ENCODE measurements around the gene SOCS3. TPM values are rescaled to one million over a fixed set of nuclear protein-coding genes. Genes with fewer than 3 reads are reported as not detected.

The SOCS3 gene
- total RNA-seq, 2 donors from 2014 or later: 10.6 to 59.6 TPM

GRCh38 chr17:78378225-78379130 is 18.6 kb upstream of the SOCS3 start, which contains the start of gene PGS1:
Gene PGS1 (plus strand): TSS chr17:78378649. CDS start chr17:78378666, 17 bp downstream.
- DNase-seq (ENCODE audit: low spot score): peak; percentile 65
- H3K4me1 ChIP-seq (replicated peaks): peaks cover 13% of the 10 kb centered on the region
- intact Hi-C loops (cut with DNase I): no loop called here
- no peaks in the 10 kb centered on the region for H3K9me3 ChIP-seq
- 2% methylated on average over 32 of the region's 89 CpGs for whole genome bisulfite sequencing
- no peaks in the 10 kb centered on the region for H3K36me3 ChIP-seq
- TF ChIP-seq POLR2AphosphoS5 (IDR thresholded peaks at IDR 0.05) (peak; percentile 95), CTCF (IDR thresholded peaks at IDR 0.05) (no peak), POLR2A (IDR thresholded peaks at IDR 0.05) (peak; percentile 75)
- H3K27me3 ChIP-seq (replicated peaks; ENCODE audit: insufficient read depth): no peaks in the 10 kb centered on the region
- H3K27ac ChIP-seq: peak within 1 kb of the TSS; percentile 78 to 79
- peak within 1 kb of the TSS; percentile 97 to 99 for H3K4me3 ChIP-seq

GRCh38 chr17:78377858-78378224 is 18.0 kb upstream of the SOCS3 start:
- TF ChIP-seq CTCF (IDR thresholded peaks at IDR 0.05): no peak
- no peak for TF ChIP-seq POLR2A (IDR thresholded peaks at IDR 0.05)
- no peak for TF ChIP-seq POLR2AphosphoS5 (IDR thresholded peaks at IDR 0.05)
- DNase-seq (ENCODE audit: low spot score): no peak
- H3K4me1 ChIP-seq (replicated peaks): peaks cover 13% of the 10 kb centered on the region
- WGBS: 55% methylated on average over 14 of the region's 14 CpGs
- intact Hi-C loops (cut with DNase I): no loop called here
- H3K4me3 ChIP-seq: peak overlapping the region; percentile 97 to 99
- H3K27me3 ChIP-seq (replicated peaks; ENCODE audit: insufficient read depth): no peaks in the 10 kb centered on the region
- H3K36me3 ChIP-seq: no peaks in the 10 kb centered on the region
- no peaks in the 10 kb centered on the region for H3K9me3 ChIP-seq
- peak overlapping the region; percentile 78 to 79 for H3K27ac ChIP-seq

GRCh38 chr17:78376161-78376560 is 16.3 kb upstream of the SOCS3 start:
- H3K27me3 ChIP-seq (replicated peaks; ENCODE audit: insufficient read depth): no peaks in the 10 kb centered on the region
- intact Hi-C loops (cut with DNase I): no loop called here
- no peaks in the 10 kb centered on the region for H3K9me3 ChIP-seq
- no peak for TF ChIP-seq POLR2AphosphoS5 (IDR thresholded peaks at IDR 0.05)
- no peak for TF ChIP-seq CTCF (IDR thresholded peaks at IDR 0.05)
- TF ChIP-seq POLR2A (IDR thresholded peaks at IDR 0.05): no peak
- H3K4me3 ChIP-seq: no peak overlapping the region
- H3K36me3 ChIP-seq: no peaks in the 10 kb centered on the region
- no peak for DNase-seq (ENCODE audit: low spot score)
- 91% methylated on average over 5 of the region's 5 CpGs for WGBS
- peaks cover 13% of the 10 kb centered on the region for H3K4me1 ChIP-seq (replicated peaks)
- H3K27ac ChIP-seq: no peak overlapping the region

- no peak for TF ChIP-seq CTCF (IDR thresholded peaks at IDR 0.05)
- TF ChIP-seq POLR2AphosphoS5 (IDR thresholded peaks at IDR 0.05): no peak
- TF ChIP-seq POLR2A (IDR thresholded peaks at IDR 0.05): no peak
- 72% methylated on average over 9 of the region's 9 CpGs for WGBS
- Histone ChIP-seq H3K9me3 (no peaks in the 10 kb centered on the region), H3K4me3 (no peak overlapping the region), H3K36me3 (no peaks in the 10 kb centered on the region), H3K4me1 (replicated peaks) (peaks cover 13% of the 10 kb centered on the region), H3K27me3 (replicated peaks; ENCODE audit: insufficient read depth) (no peaks in the 10 kb centered on the region), H3K27ac (no peak overlapping the region)
- intact Hi-C loops (cut with DNase I): no loop called here
- DNase-seq (ENCODE audit: low spot score): no peak
Observed at GRCh38 chr17:78375401-78376151, 15.7 kb upstream of the SOCS3 start.

All from prostate gland (tissue), 2 donors.